Stomach (tissue), 9 donors: ENCODE data around the gene KCNT2. TPM values are rescaled to one million over a fixed set of nuclear protein-coding genes. Genes with fewer than 3 reads are reported as not detected.

ENCODE experiments used
- DNase-seq, 2 donors: peaks; one replicate each; pipeline versions ENCODE4 v3.0.0 to v3.0.0-alpha.2; 2013 to 2019
- H3K27ac ChIP-seq, 5 donors: fragments of 200-600 bp in 4 of 5; sonication (generic) in 4 of 5; one replicate each; pipeline ENCODE4 v1.5.1; 2013 to 2019; ENCODE audit warnings: mild to moderate bottlenecking in 1 of 5, moderate library complexity in 1 of 5
- H3K27me3 ChIP-seq, 3 donors: fragments of 200-600 bp; sonication (generic); one replicate each; pipeline ENCODE4 v1.5.1; 2017 to 2019; ENCODE audit warnings: mixed run types in 1 of 3
- H3K36me3 ChIP-seq, 4 donors: fragments of 200-600 bp; sonication (generic); 1 replicate in 3 of 4; 2 replicates in 1 of 4; pipeline ENCODE4 v1.5.1; 2016 to 2019
- H3K4me1 ChIP-seq, 4 donors: fragments of 200-600 bp; sonication (generic); one replicate each; pipeline ENCODE4 v1.5.1; 2016 to 2019
- H3K4me3 ChIP-seq, 4 donors: fragments of 200-600 bp; sonication (generic) in 3 of 4; one replicate each; pipeline ENCODE4 v1.5.1; 2016 to 2019; ENCODE audit warnings: mild to moderate bottlenecking in 1 of 4
- H3K9me3 ChIP-seq, 4 donors: fragments of 200-600 bp; sonication (generic); one replicate each; pipeline ENCODE4 v1.5.1; 2016 to 2019
- EP300 ChIP-seq: sonication (generic); formaldehyde crosslinking; IDR thresholded peaks from one replicate; pipeline ENCODE4 v1.6.1; 2017; ENCODE audit warnings: antibody characterized with exemption
- POLR2A ChIP-seq, 4 donors: fragments of 450-650 bp; IDR thresholded peaks; one replicate each; pipeline ENCODE4 v1.6.1; 2016; ENCODE audit warnings: antibody characterized with exemption in 4 of 4, control low read depth in 2 of 4, mild to moderate bottlenecking in 1 of 4, moderate library complexity in 1 of 4
- POLR2AphosphoS5 ChIP-seq, 3 donors: sonication (generic); formaldehyde crosslinking; IDR thresholded peaks; one replicate each; pipeline ENCODE4 v1.6.1; 2016; ENCODE audit warnings: antibody characterized with exemption in 3 of 3
- WGBS, 5 donors: extraction: QIAGEN DNeasy Blood & Tissue Kit in 3 of 5; methylation state at CpG; one replicate each; pipeline versions ENCODE4 v1.1.5 to v1.1.7; 2013 to 2018; 5-methylcytosine and 5-hydroxymethylcytosine counted together
- intact Hi-C: fragments of 100-400 bp; cut with DNase I; formaldehyde crosslinking; loops from one replicate; pipeline ENCODE4 v1.15.1; 2023; ENCODE audit warnings: low total_unique reads
- polyA plus RNA-seq, 3 donors: library from polyadenylated mRNA; stranded (reverse); fragments of 200-250 nt; gene quantifications; one replicate each; pipeline ENCODE4 v1.2.3, GENCODE V29; 2013
- total RNA-seq, 5 donors: library from RNA; depleted of rRNA; stranded (reverse); fragments of >200 nt; gene quantifications; one replicate each; pipeline versions ENCODE4 v1.1.0 to v1.2.3, GENCODE V29; 2014 to 2016
- TF ChIP-seq, protein P1 (sequence below), 7 experiments: fragments of 450-650 bp in 4 of 7; fragments of 200-600 bp in 3 of 7; sonication (generic) in 3 of 7; IDR thresholded peaks; one replicate each; pipeline ENCODE4 v1.5.1; 2016 to 2019; ENCODE audit warnings: antibody characterized with exemption in 7 of 7, control low read depth in 2 of 7, mild to moderate bottlenecking in 1 of 7
- donor health status: healthy with polysubstance abuse.
- donor health status: Bipolar disorder and iron deficiency.
- donor health status: healthy.

The KCNT2 gene
- total and polyA plus RNA-seq, 8 donors = 0.29 to 32.3 (median 0.93) TPM

GRCh38 chr1:196603651-196604050, 4.6 kb downstream of the KCNT2 start:
- intact Hi-C loops = no loop called here
- no peaks in the 10 kb centered on the region for H3K9me3 ChIP-seq
- H3K4me1 ChIP-seq = peaks cover 0 to 17% (median 9%) of the 10 kb centered on the region in 4 donors
- H3K27ac ChIP-seq = no peak overlapping the region
- peaks cover 0 to 10% (median 7%) of the 10 kb centered on the region in 3 donors for H3K27me3 ChIP-seq
- no peak overlapping the region for H3K4me3 ChIP-seq
- no peak for DNase-seq
- no peaks in the 10 kb centered on the region for H3K36me3 ChIP-seq
- no peak for TF ChIP-seq POLR2AphosphoS5 (IDR thresholded peaks at IDR 0.05)
- TF ChIP-seq, protein P1, sequence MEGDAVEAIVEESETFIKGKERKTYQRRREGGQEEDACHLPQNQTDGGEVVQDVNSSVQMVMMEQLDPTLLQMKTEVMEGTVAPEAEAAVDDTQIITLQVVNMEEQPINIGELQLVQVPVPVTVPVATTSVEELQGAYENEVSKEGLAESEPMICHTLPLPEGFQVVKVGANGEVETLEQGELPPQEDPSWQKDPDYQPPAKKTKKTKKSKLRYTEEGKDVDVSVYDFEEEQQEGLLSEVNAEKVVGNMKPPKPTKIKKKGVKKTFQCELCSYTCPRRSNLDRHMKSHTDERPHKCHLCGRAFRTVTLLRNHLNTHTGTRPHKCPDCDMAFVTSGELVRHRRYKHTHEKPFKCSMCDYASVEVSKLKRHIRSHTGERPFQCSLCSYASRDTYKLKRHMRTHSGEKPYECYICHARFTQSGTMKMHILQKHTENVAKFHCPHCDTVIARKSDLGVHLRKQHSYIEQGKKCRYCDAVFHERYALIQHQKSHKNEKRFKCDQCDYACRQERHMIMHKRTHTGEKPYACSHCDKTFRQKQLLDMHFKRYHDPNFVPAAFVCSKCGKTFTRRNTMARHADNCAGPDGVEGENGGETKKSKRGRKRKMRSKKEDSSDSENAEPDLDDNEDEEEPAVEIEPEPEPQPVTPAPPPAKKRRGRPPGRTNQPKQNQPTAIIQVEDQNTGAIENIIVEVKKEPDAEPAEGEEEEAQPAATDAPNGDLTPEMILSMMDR (IDR thresholded peaks at IDR 0.05) = no peak
- TF ChIP-seq POLR2A (IDR thresholded peaks at IDR 0.05) = no peak
- no peak for TF ChIP-seq EP300

GRCh38 chr1:196598942-196599748, 9.1 kb downstream of the KCNT2 start:
- H3K27me3 ChIP-seq = no peaks in the 10 kb centered on the region
- no peak overlapping the region for H3K27ac ChIP-seq
- no peaks in the 10 kb centered on the region for H3K4me1 ChIP-seq
- no peak for DNase-seq
- no peaks in the 10 kb centered on the region for H3K9me3 ChIP-seq
- intact Hi-C loops = no loop called here
- 40 to 57% (median 46%) methylated on average over 2 of the region's 2 CpGs for WGBS, 5 donors
- H3K36me3 ChIP-seq = no peaks in the 10 kb centered on the region
- no peak overlapping the region for H3K4me3 ChIP-seq
- no peak for TF ChIP-seq EP300
- TF ChIP-seq POLR2A (IDR thresholded peaks at IDR 0.05) = no peak
- TF ChIP-seq, protein P1 (IDR thresholded peaks at IDR 0.05) = no peak
- TF ChIP-seq POLR2AphosphoS5 (IDR thresholded peaks at IDR 0.05) = no peak

GRCh38 chr1:196594700-196595099, 13.5 kb downstream of the KCNT2 start:
- intact Hi-C loops = no loop called here
- DNase-seq = no peak
- Histone ChIP-seq H3K9me3 (no peaks in the 10 kb centered on the region), H3K36me3 (no peaks in the 10 kb centered on the region), H3K4me3 (no peak overlapping the region), H3K4me1 (no peaks in the 10 kb centered on the region), H3K27ac (no peak overlapping the region), H3K27me3 (no peaks in the 10 kb centered on the region)
- no peak for TF ChIP-seq EP300
- no peak for TF ChIP-seq POLR2AphosphoS5 (IDR thresholded peaks at IDR 0.05)
- no peak for TF ChIP-seq POLR2A (IDR thresholded peaks at IDR 0.05)
- 69 to 83% (median 72%) methylated on average over 2 of the region's 2 CpGs for WGBS, 5 donors

GRCh38 chr1:196593955-196594354, 14.3 kb downstream of the KCNT2 start:
- H3K4me3 ChIP-seq = no peak overlapping the region
- H3K27me3 ChIP-seq = no peaks in the 10 kb centered on the region
- H3K27ac ChIP-seq = no peak overlapping the region
- no peaks in the 10 kb centered on the region for H3K36me3 ChIP-seq
- DNase-seq = peak in 1 of 2 donors; percentile 40
- no peaks in the 10 kb centered on the region for H3K4me1 ChIP-seq
- intact Hi-C loops = no loop called here
- H3K9me3 ChIP-seq = no peaks in the 10 kb centered on the region
- TF ChIP-seq, protein P1 (IDR thresholded peaks at IDR 0.05) = no peak
- TF ChIP-seq POLR2AphosphoS5 (IDR thresholded peaks at IDR 0.05) (no peak), EP300 (no peak), POLR2A (IDR thresholded peaks at IDR 0.05) (no peak)

DNA sequence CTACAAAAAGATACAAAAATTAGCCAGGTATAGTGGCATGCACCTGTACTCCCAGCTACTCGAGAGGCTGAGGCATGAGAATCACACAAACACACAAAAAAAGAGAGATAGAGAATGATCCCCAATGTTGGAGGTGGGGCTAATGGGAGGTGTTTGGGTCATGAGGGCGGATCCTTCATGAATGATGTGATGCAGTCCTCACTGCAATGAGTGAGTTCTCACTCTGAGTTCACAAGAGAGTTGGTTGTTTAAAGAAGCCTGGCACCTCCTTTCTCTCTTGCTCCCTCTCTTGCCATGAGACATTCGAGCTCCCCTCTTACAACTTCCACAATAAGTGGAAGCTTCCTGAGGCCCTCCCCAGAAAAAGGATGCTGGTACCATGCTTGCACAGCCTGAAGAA, 17.3 kb downstream of the KCNT2 start:
- H3K36me3 ChIP-seq = no peaks in the 10 kb centered on the region
- H3K27me3 ChIP-seq = no peaks in the 10 kb centered on the region
- no peak overlapping the region for H3K4me3 ChIP-seq
- DNase-seq = no peak
- no peak for TF ChIP-seq POLR2A (IDR thresholded peaks at IDR 0.05)
- no peak for TF ChIP-seq POLR2AphosphoS5 (IDR thresholded peaks at IDR 0.05)
- TF ChIP-seq EP300 = no peak
- TF ChIP-seq, protein P1 (IDR thresholded peaks at IDR 0.05) = no peak
- no peak overlapping the region for H3K27ac ChIP-seq
- H3K9me3 ChIP-seq = no peaks in the 10 kb centered on the region
- intact Hi-C loops = no loop called here
- WGBS, 5 donors = 61 to 74% (median 68%) methylated on average over 3 of the region's 3 CpGs
- H3K4me1 ChIP-seq = no peaks in the 10 kb centered on the region
